ENCODE measurements around the gene RPL6.

RPL6 gene

DNA sequence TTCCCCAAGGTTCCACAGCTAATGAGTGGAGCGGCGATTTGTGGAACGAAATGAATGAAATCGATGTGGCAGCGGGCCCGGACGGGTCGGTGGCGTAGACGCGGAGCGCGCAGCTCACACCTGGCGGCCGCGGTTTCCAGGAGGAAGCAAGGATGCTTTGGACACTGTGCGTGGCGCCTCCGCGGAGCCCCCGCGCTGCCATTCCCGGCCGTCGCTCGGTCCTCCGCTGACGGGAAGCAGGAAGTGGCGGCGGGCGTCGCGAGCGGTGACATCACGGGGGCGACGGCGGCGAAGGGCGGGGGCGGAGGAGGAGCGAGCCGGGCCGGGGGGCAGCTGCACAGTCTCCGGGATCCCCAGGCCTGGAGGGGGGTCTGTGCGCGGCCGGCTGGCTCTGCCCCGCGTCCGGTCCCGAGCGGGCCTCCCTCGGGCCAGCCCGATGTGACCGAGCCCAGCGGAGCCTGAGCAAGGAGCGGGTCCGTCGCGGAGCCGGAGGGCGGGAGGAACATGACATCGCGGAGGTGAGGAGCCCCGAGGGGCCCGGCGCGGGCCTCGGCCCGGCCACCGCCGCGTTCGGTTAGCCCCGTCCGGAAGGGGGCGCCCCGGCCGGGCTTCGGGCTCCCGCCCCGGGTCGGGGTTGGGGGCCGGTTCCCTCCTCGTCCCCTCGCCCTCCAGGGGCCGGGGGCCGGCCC lies 9.3 kb upstream of the RPL6 start, which contains the start of gene PTPN11:
Gene PTPN11, plus strand, starts transcription at position 340 of the 689 bp plus-strand sequence. Its CDS starts 165 bp downstream, at position 505.
- TF ChIP-seq TAF1 (IDR thresholded peaks at IDR 0.05; ENCODE audit: borderline replicate concordance, insufficient read depth, low read length) (peak; percentile 95), REST (IDR thresholded peaks at IDR 0.05; ENCODE audit: insufficient read depth in 1 of 2, low read depth in 2 of 2, low read length in 2 of 2) (0 out of 4 replicates have a peak, but pooled peaks of 1 of the 2 experiments have one; percentile 62), SIN3A (IDR thresholded peaks at IDR 0.05; ENCODE audit: borderline replicate concordance, insufficient read depth, low read length) (peak; percentile 95; the same call in 1 of the 2 replicates), FOXP2 (optimal IDR thresholded peaks at IDR 0.05; ENCODE audit: borderline replicate concordance, extremely low read depth, extremely low read length, insufficient read depth) (peak; percentile 80), POLR2AphosphoS5 (IDR thresholded peaks at IDR 0.05; ENCODE audit: low read depth, low read length) (peak; percentile 93)

- TF ChIP-seq TAF1 (IDR thresholded peaks at IDR 0.05; ENCODE audit: borderline replicate concordance, insufficient read depth, low read length), result no peak
- no peak for TF ChIP-seq SIN3A (IDR thresholded peaks at IDR 0.05; ENCODE audit: borderline replicate concordance, insufficient read depth, low read length)
These were observed 8.8 kb upstream of the RPL6 start for GRCh38 chr12:112418273-112418607.

DNA sequence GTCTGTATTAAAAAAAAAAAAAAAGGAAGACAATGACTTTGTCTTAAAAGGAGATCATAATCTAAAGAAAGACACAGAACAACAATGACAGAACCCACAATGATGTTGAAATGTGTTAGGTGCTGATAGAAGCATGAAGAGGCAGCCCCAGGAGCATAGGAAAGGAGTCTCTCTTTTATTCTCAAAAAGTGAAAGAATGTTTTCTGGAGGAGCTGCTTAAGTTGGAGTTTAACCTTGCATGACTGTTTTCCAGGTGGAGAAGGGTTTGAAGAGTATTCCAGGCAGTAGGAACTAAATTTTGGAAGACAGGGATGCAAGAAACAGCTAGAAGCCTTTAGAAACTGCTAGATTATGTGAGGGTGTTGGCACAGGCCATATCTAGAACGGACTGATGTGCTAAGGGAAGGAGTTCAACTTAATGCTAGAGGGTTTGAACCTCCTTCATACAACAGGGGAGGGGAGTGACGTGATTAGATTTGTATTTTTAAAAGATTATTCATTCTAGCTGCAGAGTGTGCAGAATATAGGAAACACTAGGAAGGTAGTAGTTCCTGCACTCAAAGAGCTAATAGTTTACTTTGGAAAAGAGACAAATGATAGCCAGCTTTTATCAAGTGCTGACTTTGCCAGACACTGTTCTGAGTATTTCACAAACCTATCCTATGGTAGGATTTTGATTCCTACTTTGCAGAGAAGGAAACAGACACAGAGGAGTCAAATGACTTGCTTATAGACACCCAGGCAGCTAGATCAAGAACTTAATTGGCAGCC lies 4.6 kb upstream of the RPL6 start:
- TF ChIP-seq FOXP2 (optimal IDR thresholded peaks at IDR 0.05; ENCODE audit: borderline replicate concordance, extremely low read depth, extremely low read length, insufficient read depth), result no peak
- no peak for TF ChIP-seq REST (IDR thresholded peaks at IDR 0.05; ENCODE audit: insufficient read depth in 1 of 2, low read depth in 2 of 2, low read length in 2 of 2)
- no peak for TF ChIP-seq TAF1 (IDR thresholded peaks at IDR 0.05; ENCODE audit: borderline replicate concordance, insufficient read depth, low read length)
- TF ChIP-seq POLR2AphosphoS5 (IDR thresholded peaks at IDR 0.05; ENCODE audit: low read depth, low read length), result no peak

GRCh38 chr12:112409906-112410244 lies 470 bp upstream of the RPL6 start:
- TF ChIP-seq POLR2AphosphoS5 (IDR thresholded peaks at IDR 0.05; ENCODE audit: low read depth, low read length), result no peak
- no peak for TF ChIP-seq REST (IDR thresholded peaks at IDR 0.05; ENCODE audit: insufficient read depth in 1 of 2, low read depth in 2 of 2, low read length in 2 of 2)
- no peak for TF ChIP-seq TAF1 (IDR thresholded peaks at IDR 0.05; ENCODE audit: borderline replicate concordance, insufficient read depth, low read length)
- TF ChIP-seq SIN3A (IDR thresholded peaks at IDR 0.05; ENCODE audit: borderline replicate concordance, insufficient read depth, low read length), result no peak
- TF ChIP-seq FOXP2 (optimal IDR thresholded peaks at IDR 0.05; ENCODE audit: borderline replicate concordance, extremely low read depth, extremely low read length, insufficient read depth), result no peak

GRCh38 chr12:112408621-112409020 lies 784 bp downstream of the RPL6 start:
- peak; percentile 41; the same call in 1 of the 2 replicates for TF ChIP-seq POLR2AphosphoS5 (IDR thresholded peaks at IDR 0.05; ENCODE audit: low read depth, low read length)
- no peak for TF ChIP-seq FOXP2 (optimal IDR thresholded peaks at IDR 0.05; ENCODE audit: borderline replicate concordance, extremely low read depth, extremely low read length, insufficient read depth)

All from PFSK-1 (cell line).